Fibroblast of lung (primary cell): ENCODE data around the gene PRKAG2.

Experiments
- CTCF ChIP-seq, 2 donors: IDR thresholded peaks in 1 of 2; conservative IDR thresholded peaks in 1 of 2; 1 replicate in 1 of 2; 2 replicates in 1 of 2; pipeline ENCODE4 v1.5.1; 2011 to 2012; ENCODE audit warnings: low read length in 2 of 2, control low read depth in 1 of 2, inconsistent platforms in 1 of 2, low read depth in 1 of 2, mild to moderate bottlenecking in 1 of 2
- EZH2 ChIP-seq: IDR thresholded peaks from 2 replicates; pipeline ENCODE4 v1.5.1; 2012; ENCODE audit warnings: low read length, control low read depth, mild to moderate bottlenecking; ENCODE audit errors: missing control alignments

- TF ChIP-seq CTCF (conservative IDR thresholded peaks at IDR 0.05 in 1 of 2, IDR thresholded peaks at IDR 0.05 in 1 of 2; ENCODE audit: low read depth in 1 of 2, low read length in 2 of 2) (no peak), EZH2 (no peak)
Measured at GRCh38 chr7:151798851-151799448, 78.0 kb downstream of the PRKAG2 start.
